HUDEP-2 (cell line): Measurements from ENCODE around the gene GPR146.
"Not testable (repeated sequence)": the region's sequence is repeated elsewhere in the genome, so short reads cannot be mapped to it uniquely, and the experiment has no call there.

ENCODE experiments used
- DNase-seq, 76 experiments: peaks; one replicate each; lab custom pipeline; 2025; ENCODE audit not compliant: unreplicated experiment in 76 of 76; lab: John Stamatoyannopoulos, UW

GPR146 gene, protein sequence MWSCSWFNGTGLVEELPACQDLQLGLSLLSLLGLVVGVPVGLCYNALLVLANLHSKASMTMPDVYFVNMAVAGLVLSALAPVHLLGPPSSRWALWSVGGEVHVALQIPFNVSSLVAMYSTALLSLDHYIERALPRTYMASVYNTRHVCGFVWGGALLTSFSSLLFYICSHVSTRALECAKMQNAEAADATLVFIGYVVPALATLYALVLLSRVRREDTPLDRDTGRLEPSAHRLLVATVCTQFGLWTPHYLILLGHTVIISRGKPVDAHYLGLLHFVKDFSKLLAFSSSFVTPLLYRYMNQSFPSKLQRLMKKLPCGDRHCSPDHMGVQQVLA

DNA sequence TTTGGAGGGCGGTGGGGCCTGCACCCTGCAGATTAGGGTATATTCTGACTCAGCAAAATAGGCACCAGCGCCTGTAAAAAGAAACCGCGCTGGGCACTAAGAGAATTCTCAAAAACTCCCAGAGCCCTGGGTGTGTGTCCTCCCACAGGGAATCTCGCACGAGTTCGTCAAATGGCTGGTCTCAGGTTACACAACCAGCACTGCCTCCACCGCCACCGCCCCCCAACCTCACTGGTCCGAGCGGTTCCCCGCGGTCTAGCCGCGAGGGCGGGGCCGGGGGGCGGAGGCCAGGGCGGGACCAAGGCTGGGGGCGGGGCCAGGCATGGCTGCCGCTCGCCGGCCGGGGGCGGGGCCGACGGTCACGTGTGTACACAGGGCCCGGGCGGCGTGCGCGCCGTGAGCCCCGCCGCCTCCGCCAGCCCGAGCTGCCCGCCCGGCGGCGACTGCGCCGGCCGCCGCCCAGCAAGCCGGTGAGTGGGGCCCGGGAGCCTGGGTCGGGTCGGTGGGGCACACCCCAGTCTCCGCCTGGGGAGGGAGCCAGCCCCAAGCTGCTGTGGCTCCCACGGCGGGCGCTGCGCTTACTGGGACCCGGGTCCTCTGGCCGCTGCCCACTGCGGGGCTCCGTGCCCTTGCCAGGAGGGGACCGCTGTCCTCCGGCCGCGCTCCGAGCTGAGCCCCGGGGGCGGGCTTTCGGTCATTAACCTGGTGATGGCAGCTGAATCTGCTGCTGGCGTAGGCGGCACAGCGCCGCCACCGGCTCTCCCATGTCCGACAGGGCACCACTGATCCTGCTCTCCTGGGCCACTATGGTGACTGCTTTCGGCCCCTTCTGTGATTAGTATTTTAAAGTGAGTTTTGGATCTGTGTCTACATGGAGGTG is at the start of gene GPR146:
Gene GPR146 (plus strand): TSS at position 358 of the 880 bp plus-strand sequence. CDS start 12,970 bp downstream, outside the sequence.
- DNase-seq = peak in 75 of 76 experiments; percentile 31 to 99 (median 93)

DNA sequence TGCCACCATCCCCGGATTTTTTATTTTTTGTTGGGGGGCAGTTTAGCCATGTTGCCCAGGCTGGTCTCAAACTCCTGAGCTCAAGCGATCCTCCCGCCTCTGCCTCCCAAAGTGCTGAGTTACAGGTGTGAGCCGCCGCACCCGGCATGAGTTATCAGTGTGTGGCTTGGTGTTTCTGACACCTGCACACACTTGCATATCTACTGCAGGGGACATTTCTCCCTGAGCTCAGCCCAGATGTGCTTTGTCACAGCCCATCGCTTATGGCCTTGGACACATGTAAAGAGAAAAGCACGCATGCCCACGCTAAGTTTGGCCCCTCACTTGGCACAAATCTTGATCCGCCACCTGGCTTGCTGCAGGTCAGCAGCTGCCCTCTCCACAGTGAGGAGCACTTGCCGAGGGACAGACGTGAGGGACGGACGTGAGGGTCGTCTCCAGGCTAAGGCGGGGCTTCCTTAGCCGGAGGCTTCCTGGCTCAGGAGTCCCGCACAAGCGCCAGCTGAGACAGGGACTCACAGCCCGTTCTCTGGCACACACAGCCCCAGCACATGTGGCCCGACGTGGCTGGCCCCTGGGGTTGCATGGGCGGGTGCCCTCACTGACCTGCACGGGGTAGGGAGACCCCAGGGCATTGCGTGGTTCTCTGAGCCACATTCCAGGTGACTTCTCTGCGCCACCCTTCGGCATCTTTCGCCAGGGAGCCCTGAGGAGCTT is 49.6 kb upstream of the GPR146 start:
- no peak for DNase-seq

DNA sequence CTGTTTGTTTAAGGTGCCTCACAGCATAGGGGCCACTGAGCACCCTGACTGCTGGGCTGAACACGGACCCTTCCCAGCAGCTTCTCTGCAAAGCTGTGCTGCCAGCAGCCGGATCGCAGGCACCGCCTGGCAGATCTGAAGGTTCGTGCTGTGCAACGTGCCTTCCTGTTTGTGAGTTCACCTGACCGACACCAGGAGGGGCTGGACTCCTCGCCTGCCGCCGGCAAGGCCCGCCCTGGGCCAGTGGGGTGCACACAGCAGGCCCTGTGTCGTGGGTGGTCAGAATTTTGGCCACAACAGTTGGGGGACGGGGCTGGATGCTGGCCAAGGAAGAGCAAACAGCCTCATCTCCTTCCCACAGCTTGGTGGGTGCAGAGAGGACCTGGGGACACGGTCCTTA is 48.8 kb upstream of the GPR146 start:
- no peak for DNase-seq

DNA sequence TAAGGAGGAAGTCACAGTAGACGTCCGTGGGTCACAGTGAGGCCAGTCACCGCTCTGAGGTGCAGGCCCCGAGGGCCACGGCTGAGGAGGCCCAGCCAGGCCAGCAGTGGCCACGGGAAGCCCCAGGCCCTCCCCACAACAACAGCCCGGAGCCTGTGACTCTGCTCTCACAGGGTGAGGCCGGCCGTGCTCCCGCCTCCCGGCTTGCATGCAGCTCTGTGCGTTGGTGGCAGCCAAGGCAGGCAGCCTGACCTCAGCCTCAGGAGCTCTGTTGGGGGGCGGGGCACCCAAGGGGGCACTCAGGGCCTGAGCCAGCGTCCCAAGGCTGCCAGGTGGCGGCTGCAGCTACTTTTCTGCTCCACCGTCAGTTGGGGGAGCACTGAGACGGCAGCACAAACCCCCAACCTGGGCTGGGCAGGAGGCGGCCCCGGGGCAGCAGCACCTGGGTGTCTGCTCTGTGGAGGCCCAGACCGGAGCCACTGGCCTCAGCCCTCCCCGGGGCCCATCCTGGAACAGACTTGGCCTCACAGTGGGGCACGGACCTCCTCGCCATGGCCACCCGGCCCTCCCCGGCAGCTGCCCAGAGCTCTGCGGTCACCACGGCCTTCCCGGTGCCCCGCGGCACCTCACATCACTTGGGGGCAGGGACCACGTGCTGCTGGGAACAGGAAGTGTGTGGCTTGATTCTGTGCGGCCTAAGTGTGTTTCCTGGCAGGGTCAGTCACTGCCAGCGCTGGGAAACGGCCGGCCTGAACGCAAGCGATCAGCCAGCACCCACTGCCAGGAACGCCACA is 48.1 kb upstream of the GPR146 start:
- no peak for DNase-seq

DNA sequence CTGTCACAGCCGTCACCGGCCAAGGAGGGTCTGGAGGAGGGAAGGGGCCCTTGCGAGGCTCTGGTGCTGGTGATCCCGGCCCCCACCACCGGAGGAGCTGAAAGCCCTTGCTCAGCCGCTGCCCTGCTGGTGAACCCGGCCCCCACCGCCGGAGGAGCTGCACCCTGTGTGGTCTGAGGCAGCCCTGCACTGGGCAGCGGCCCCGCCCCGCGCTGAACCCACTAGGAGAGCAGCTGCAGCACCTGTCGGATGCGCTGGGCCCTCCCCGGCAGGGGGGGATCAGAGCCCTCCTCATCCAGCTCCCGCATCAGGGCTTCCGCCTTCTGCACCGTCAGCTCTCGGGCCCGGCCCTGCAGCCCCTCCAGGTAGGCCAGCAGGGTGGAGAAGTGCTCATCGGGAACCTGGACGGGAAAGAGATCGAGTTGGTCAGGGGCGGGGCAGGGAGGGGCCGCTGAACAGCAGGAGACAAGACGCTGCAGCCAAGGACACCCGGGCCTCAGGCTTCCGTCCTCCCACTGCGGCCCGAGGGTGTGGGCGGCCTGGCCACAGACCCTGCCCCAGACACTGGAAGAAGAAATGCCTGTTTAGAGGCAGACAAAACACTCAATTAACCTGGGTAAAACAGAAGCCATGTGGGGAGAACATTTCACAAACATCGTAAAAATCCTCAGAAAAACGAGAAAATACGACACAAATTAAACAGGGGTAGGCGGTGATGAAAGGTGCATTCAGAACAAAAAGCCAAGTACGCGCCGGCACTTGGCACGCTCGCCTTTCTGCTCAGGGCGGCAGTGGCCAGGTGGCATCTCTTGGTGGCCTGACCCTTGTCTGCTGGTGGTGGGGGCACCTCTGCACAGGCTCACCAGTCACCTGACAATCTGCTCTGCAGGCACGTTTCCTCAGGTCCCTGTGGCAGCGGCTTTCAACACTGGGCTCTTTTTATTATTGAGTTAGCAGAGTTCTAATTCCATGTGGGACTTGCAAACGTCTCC is 46.6 kb upstream of the GPR146 start:
- no peak for DNase-seq

DNA sequence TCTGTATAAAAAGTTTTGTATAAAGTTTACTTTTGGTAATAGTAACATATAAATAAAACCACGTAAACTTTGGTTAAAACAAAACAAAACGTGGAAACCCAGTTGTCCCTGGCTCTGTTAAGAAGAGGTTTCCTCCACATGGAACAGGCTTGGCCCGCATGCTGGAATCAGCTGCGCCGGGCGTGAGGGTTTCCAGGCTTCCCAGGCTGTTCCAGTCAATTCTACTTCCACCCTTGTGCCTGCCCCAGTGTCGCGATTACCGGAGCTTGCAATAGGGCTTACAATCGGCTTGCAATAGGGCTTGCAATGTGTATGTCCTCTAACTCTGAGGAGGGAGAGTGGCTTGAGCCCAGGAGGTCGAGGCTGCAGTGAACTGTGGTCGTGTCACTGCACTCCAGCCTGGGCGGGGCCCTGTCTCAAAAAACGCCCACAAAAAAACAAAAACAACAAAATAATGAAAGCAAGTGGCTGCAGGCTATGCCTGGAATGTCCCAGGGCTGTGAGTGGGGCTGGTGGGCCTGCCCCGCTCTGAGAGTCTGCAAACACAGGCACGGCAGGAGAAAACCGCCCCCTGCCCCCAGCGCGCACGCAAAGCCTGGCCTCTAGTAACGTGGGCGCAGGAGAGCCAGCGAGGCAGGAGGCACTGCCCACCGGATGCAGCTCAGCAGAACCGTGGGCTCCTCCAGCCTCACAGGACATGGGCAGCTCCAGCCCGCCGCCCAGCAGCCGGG is 45.0 kb upstream of the GPR146 start:
- DNase-seq = no peak

DNA sequence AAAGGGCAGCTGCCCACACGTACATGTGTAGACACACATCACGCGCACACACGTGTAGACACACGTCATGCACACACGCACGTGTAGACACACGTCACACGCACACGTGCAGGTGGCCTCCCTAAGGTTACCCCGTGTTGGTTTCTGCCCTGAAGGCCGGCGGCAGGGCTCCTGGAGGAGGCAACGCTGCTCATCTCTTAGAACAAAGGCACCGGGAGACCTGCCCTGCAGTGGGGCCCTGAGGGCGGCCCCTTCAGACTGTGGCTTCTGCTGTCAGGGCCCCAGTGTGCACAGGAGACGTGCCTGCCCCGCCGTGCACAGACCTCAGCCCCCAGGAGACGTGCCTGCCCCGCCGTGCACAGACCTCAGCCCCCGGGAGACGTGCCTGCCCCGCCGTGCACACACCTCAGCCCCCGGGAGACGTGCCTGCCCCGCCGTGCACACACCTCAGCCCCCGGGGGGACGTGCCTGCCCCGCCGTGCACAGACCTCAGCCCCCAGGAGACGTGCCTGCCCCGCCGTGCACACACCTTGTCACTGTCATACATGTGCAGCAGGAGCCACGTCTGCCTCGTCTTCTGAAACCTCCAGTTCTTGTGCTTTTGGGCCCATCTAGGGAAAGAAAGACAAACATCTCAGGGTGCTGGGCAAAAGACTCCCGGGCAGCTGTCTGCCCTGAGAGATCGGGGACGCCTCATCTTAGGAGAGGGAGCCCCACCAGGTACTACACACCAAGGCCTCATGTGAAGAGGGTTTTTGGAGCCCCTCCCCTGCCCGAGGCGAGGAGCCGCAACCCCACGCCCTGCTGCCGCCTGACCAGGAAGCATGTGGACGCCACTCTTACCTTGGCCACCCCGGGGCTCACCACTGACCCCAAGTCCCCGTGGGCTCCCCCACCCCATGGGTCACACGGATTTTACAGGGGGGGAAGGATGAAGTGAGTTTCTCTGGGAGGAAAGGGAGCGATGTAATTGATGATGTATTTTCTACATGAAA is 44.1 kb upstream of the GPR146 start:
- DNase-seq = no peak

DNA sequence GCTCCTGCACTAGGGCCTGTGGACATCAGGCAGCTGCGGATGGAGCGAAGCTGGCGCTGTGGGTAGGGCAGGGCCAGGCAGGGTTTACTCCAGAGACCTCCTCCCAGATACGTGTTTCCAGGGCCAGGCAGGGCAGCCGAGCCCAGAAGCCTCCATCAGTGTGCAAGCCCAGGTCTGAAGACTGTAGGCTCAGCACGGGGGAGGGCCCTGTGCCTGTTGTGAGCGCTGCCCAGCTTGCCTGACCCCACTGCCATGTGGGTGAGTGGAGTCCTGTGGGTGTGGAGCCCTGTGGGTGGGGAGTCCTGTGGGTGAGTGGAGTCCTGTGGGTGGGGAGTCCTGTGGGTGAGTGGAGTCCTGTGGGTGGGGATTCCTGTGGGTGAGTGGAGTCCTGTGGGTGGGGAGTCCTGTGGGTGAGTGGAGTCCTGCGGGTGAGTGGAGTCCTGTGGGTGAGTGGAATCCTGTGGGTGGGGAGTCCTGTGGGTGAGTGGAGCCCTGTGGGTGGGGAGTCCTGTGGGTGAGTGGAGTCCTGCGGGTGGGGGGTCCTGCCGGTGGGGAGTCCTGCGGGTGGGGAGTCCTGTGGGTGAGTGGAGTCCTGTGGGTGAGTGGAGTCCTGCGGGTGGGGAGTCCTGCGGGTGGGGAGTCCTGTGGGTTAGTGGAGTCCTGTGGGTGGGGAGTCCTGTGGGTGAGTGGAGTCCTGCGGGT is 43.1 kb upstream of the GPR146 start:
- DNase-seq = peak in 3 of 76 experiments; percentile 8 to 22 (median 16)

DNA sequence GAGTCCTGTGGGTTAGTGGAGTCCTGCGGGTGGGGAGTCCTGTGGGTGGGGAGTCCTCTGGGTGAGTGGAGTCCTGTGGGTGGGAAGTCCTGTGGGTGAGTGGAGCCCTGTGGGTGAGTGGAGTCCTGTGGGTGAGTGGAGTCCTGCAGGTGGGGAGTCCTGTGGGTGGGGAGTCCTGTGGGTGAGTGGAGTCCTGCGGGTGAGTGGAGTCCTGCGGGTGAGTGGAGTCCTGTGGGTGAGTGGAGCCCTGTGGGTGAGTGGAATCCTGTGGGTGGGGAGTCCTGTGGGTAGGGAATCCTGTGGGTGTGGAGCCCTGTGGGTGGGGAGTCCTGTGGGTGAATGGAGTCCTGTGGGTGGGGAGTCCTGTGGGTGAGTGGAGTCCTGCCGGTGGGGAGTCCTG is 42.3 kb upstream of the GPR146 start:
- not testable (repeated sequence) for DNase-seq

DNA sequence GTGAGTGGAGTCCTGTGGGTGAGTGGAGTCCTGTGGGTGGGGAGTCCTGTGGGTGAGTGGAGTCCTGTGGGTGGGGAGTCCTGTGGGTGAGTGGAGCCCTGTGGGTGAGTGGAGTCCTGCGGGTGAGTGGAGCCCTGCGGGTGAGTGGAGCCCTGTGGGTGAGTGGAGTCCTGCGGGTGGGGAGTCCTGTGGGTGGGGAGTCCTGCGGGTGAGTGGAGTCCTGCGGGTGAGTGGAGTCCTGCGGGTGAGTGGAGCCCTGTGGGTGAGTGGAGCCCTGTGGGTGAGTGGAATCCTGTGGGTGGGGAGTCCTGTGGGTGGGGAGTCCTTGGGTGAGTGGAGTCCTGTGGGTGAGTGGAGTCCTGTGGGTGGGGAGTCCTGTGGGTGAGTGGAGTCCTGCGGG is 41.9 kb upstream of the GPR146 start:
- DNase-seq = not testable (repeated sequence)

DNA sequence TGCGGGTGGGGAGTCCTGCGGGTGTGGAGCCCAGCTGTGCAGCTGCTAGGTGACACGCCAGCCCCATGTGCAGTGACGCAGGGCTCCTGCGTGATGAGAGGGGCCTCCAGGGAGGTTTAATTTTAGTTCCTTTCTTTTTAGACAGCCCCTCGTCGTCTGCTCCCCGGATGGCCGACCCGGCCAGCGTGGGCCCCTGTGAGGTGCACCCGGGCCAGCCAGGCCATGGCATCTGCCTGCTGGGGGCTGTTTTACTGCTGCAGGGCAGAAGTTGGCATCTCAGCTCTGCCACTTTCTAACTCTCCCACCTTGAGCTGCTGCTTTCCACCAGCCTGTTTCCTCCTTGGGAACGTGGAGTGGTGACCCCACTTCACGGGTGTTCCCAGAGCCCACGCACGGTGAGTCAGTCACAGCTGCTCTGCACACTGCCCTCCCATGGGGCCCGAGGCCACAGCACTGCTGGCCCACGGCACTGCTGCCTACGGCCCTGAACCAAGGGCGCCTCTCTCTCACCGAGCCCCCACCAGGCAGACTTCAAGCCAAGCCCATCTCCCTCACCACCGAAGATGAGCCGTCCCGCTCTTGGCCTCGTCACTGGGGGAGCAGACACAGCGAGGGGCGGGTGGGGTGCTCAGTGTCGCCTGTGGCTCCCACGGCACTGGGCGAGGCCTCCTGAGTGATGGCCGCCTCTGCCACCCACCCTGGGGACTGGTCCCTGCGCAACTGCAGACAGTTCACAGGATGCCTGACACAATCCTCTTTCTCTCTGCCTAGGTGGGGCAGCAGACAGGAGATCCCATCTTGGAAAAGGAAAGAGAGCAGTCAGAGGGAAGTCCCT is 40.1 kb upstream of the GPR146 start:
- DNase-seq = no peak

DNA sequence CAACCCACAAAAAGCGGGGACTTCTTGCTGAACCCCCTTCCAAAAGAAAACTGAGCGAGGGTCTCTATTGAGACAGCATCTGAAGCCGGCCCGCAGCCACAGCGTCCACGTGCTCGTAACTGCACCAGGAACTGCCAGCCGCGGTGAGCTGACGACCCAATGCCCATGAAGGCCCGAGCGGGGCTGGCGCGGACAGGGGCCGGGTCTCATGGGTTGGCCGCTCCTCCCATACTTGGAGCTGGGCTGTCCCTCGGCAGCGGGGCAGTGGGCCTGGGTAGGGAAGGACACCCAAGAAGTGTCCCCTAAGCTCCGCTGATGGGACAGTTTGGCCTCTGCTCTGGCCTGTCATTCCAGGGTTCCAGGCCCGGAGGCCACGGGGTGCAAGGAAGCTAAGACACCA is 39.0 kb upstream of the GPR146 start:
- DNase-seq = no peak

DNA sequence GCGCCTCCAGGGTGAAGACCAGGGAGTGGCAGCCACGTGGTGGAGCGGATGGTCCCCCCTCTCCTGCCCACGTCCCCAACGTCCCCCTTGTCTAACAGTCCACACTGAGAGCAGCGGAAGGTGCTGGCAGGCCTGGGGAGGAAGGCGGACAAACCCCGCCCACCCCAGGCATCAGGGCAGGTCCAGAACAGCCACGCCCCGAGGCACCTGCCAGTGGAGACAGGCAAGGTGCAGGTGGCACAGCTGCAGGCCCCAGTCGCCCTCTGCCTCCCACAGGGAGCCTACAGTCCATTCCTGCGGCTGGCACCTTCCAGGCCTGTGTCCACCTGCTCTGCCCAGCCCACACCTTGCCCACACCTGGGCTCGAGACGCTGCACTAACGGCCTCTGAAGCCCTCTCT is 36.4 kb upstream of the GPR146 start:
- DNase-seq = no peak

DNA sequence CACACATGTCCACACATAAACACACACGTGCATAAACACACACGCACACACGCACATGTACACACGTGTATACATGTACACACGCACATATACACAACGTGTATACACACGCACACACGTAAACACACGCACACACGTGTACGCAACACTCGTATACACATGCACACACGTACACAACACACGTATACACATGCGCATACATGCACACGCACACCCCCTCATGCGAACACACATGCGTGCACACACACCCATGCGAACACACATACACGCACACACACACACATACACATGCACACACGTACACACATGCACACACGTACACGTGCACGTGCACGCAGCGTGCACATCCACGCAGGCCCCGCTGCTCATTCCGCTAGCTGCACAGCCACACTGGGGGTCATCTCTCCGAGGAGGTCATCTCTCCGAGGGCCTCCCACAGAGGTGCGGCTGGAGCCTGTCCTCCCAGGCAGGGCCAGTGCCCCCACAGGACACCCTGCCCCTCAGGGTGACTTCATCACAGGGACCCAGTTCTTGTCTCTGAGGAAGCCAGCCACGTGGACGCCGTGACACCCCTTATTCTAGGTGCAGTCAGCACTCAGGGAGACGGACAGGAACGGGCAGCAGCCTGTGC is 35.5 kb upstream of the GPR146 start:
- DNase-seq = no peak

DNA sequence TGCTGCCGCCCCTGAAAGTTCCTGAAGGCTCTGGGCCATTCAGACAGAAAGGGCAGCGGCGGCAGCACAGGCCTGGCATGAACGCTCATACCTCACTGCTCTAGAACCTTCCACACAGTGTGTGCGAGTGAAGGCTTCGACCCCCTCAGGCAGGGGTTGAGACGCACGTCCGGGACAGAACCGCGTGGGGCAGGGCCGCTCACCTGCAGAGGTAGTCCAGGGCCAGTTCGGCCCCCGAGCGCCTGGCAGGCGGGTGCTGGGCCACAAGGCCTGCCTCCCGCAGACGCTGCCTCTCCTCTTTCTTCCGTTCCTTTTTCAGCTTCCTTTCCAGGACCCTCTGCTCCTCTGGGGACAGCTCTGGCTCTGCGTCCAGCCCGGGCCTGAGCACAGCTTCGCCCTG is 34.6 kb upstream of the GPR146 start:
- no peak for DNase-seq
